Neuronal stem cell (in vitro differentiated cells): ENCODE data around the gene S100Z.

ENCODE experiments used
- DNase-seq: peaks from one replicate; pipeline ENCODE4 v3.0.0-alpha.2; 2013; ENCODE audit warnings: low spot score
- H2AFZ ChIP-seq: one replicate; pipeline ENCODE4 v1.6.1; 2013; ENCODE audit warnings: mild to moderate bottlenecking, low read length, inconsistent platforms
- H2AK5ac ChIP-seq: 2 replicates; pipeline ENCODE4 v1.6.1; 2013; ENCODE audit warnings: low read depth, mild to moderate bottlenecking, inconsistent platforms, low read length, moderate library complexity, mixed read lengths
- H2BK120ac ChIP-seq: 2 replicates; pipeline ENCODE4 v1.6.1; 2013; ENCODE audit warnings: low read depth, mild to moderate bottlenecking, inconsistent platforms, low read length, moderate library complexity, mixed read lengths
- H2BK12ac ChIP-seq: one replicate; pipeline ENCODE4 v1.6.1; 2013; ENCODE audit warnings: low read length, inconsistent platforms
- H2BK15ac ChIP-seq: 2 replicates; pipeline ENCODE4 v1.6.1; 2013; ENCODE audit warnings: mild to moderate bottlenecking, low read length, inconsistent platforms, mixed read lengths
- H2BK5ac ChIP-seq: one replicate; pipeline ENCODE4 v1.6.1; 2013; ENCODE audit warnings: inconsistent platforms, mild to moderate bottlenecking, low read length, moderate library complexity
- H3K14ac ChIP-seq: one replicate; pipeline ENCODE4 v1.6.1; 2013; ENCODE audit warnings: low read length, inconsistent platforms
- H3K18ac ChIP-seq: 2 replicates; pipeline ENCODE4 v1.6.1; 2013; ENCODE audit warnings: low read length, inconsistent platforms
- H3K23ac ChIP-seq: 2 replicates; pipeline ENCODE4 v1.6.1; 2013; ENCODE audit warnings: low read depth, mild to moderate bottlenecking, mixed read lengths, low read length, inconsistent platforms; ENCODE audit not compliant: poor library complexity
- H3K27ac ChIP-seq: replicated peaks from 3 replicates; pipeline ENCODE4 v1.5.1; 2013; ENCODE audit warnings: low read length, inconsistent platforms
- H3K27me3 ChIP-seq, 3 experiments: 2 replicates each; pipeline ENCODE4 v1.6.1; 2013; ENCODE audit warnings: low read length in 3 of 3, mild to moderate bottlenecking in 2 of 3, inconsistent platforms in 1 of 3, low read depth in 1 of 3, mixed read lengths in 1 of 3, moderate library complexity in 1 of 3; ENCODE audit not compliant: control insufficient read depth in 3 of 3, insufficient read depth in 3 of 3
- H3K36me3 ChIP-seq, 2 donors: replicated peaks in 1 of 2; 2 replicates each; pipeline ENCODE4 v1.6.1; 2013; ENCODE audit warnings: low read length in 2 of 2; ENCODE audit not compliant: control insufficient read depth in 2 of 2, insufficient read depth in 2 of 2
- H3K4ac ChIP-seq: 2 replicates; pipeline ENCODE4 v1.6.1; 2013; ENCODE audit warnings: inconsistent platforms, mild to moderate bottlenecking, low read length, moderate library complexity
- H3K4me1 ChIP-seq, 2 donors: 1 replicate in 1 of 2; 2 replicates in 1 of 2; pipeline ENCODE4 v1.6.1; 2013; ENCODE audit warnings: low read length in 2 of 2, low read depth in 1 of 2; ENCODE audit not compliant: control insufficient read depth in 2 of 2, insufficient read depth in 1 of 2
- H3K4me2 ChIP-seq: one replicate; pipeline ENCODE4 v1.6.1; 2013; ENCODE audit warnings: mild to moderate bottlenecking, low read length, inconsistent platforms; ENCODE audit not compliant: insufficient read depth, poor library complexity, severe bottlenecking
- H3K4me3 ChIP-seq, 2 donors: 2 replicates each; pipeline ENCODE4 v1.5.1; 2013; ENCODE audit warnings: low read length in 2 of 2, mild to moderate bottlenecking in 2 of 2, inconsistent platforms in 1 of 2, moderate library complexity in 1 of 2
- H3K79me1 ChIP-seq: one replicate; pipeline ENCODE4 v1.6.1; 2013; ENCODE audit warnings: low read depth, mild to moderate bottlenecking, inconsistent platforms, low read length, moderate library complexity
- H3K9ac ChIP-seq: one replicate; pipeline ENCODE4 v1.6.1; 2013; ENCODE audit warnings: mild to moderate bottlenecking, low read depth, low read length, inconsistent platforms; ENCODE audit not compliant: poor library complexity
- H3K9me3 ChIP-seq, 2 donors: replicated peaks in 1 of 2; 2 replicates each; pipeline versions ENCODE3 to v1.6.1; 2013; ENCODE audit warnings: low read length in 2 of 2, mild to moderate bottlenecking in 2 of 2, inconsistent platforms in 1 of 2, low read depth in 1 of 2, mixed read lengths in 1 of 2, moderate library complexity in 1 of 2; ENCODE audit not compliant: control insufficient read depth in 2 of 2, insufficient read depth in 1 of 2
- H4K8ac ChIP-seq: one replicate; pipeline ENCODE4 v1.6.1; 2013; ENCODE audit warnings: low read depth, mild to moderate bottlenecking, inconsistent platforms, low read length, moderate library complexity
- H4K91ac ChIP-seq: one replicate; pipeline ENCODE4 v1.6.1; 2013; ENCODE audit warnings: low read length, low read depth, mild to moderate bottlenecking, inconsistent platforms; ENCODE audit not compliant: poor library complexity
- WGBS, 2 donors: extraction: QIAGEN DNeasy Blood & Tissue Kit; methylation state at CpG; one replicate each; pipeline ENCODE4 v1.1.7; 2013; ENCODE audit warnings: missing lambda C conversion rate in 2 of 2, mixed read lengths in 1 of 2; ENCODE audit not compliant: insufficient read length in 2 of 2, insufficient replicate concordance in 1 of 2; ENCODE audit errors: extremely low coverage in 2 of 2; 5-methylcytosine and 5-hydroxymethylcytosine counted together

S100Z gene

GRCh38 chr5:76958991-76959767 lies 109.4 kb downstream of the S100Z start:
- Histone ChIP-seq H3K79me1 (no peaks in the 10 kb centered on the region), H3K4me1 (peaks cover 0 to 2% of the 10 kb centered on the region in 2 donors), H3K27ac (no peak overlapping the region), H3K9me3 (no peaks in the 10 kb centered on the region), H2BK120ac (no peak overlapping the region), H3K36me3 (no peaks in the 10 kb centered on the region), H2BK5ac (no peak overlapping the region), H4K91ac (no peak overlapping the region), H3K27me3 (peaks cover 4 to 59% (median 12%) of the 10 kb centered on the region in 3 experiments), H3K14ac (no peak overlapping the region), H4K8ac (no peak overlapping the region), H3K4ac (no peak overlapping the region), H2BK12ac (no peak overlapping the region), H2AFZ (no peak overlapping the region), H3K23ac (no peak overlapping the region), H3K18ac (no peak overlapping the region), H3K9ac (no peak overlapping the region), H3K4me2 (no peak overlapping the region), H2AK5ac (no peak overlapping the region), H2BK15ac (no peak overlapping the region), H3K4me3 (no peak overlapping the region)
- WGBS, 2 donors: no CpG with 5 or more reads among the region's 5 CpGs
- no peak for DNase-seq

GRCh38 chr5:76960004-76960625 lies 110.3 kb downstream of the S100Z start:
- no peaks in the 10 kb centered on the region for H3K79me1 ChIP-seq
- WGBS, 2 donors: no CpG with 5 or more reads among the region's 3 CpGs

GRCh38 chr5:76964060-76964459 lies 114.2 kb downstream of the S100Z start:
- H3K23ac ChIP-seq: no peak overlapping the region
- no peak overlapping the region for H2BK12ac ChIP-seq
- no peaks in the 10 kb centered on the region for H3K4me1 ChIP-seq
- H2AK5ac ChIP-seq: no peak overlapping the region
- H2AFZ ChIP-seq: no peak overlapping the region
- H3K9ac ChIP-seq: no peak overlapping the region
- H3K4me2 ChIP-seq: no peak overlapping the region
- H2BK5ac ChIP-seq: no peak overlapping the region
- no peak overlapping the region for H3K14ac ChIP-seq
- no peak overlapping the region for H3K4me3 ChIP-seq
- H3K36me3 ChIP-seq: no peaks in the 10 kb centered on the region
- H4K91ac ChIP-seq: no peak overlapping the region
- H3K27me3 ChIP-seq: peaks cover 0 to 32% (median 0%) of the 10 kb centered on the region in 3 experiments
- H4K8ac ChIP-seq: no peak overlapping the region
- no peak overlapping the region for H2BK120ac ChIP-seq
- no peak overlapping the region for H3K27ac ChIP-seq
- no peaks in the 10 kb centered on the region for H3K9me3 ChIP-seq
- no peak for DNase-seq
- WGBS, 2 donors: no CpG with 5 or more reads among the region's 2 CpGs
- no peaks in the 10 kb centered on the region for H3K79me1 ChIP-seq
- H3K18ac ChIP-seq: no peak overlapping the region
- H3K4ac ChIP-seq: no peak overlapping the region
- no peak overlapping the region for H2BK15ac ChIP-seq

More at GRCh38 chr5:76960004-76960625, 110.3 kb downstream of the S100Z start:
- H3K14ac ChIP-seq: no peak overlapping the region
- no peak overlapping the region for H2BK12ac ChIP-seq
- H3K27me3 ChIP-seq: peaks cover 0 to 50% (median 4%) of the 10 kb centered on the region in 3 experiments
- no peak overlapping the region for H3K18ac ChIP-seq
- H3K27ac ChIP-seq: no peak overlapping the region
- H2BK5ac ChIP-seq: no peak overlapping the region
- no peak overlapping the region for H4K8ac ChIP-seq
- H3K4me3 ChIP-seq: no peak overlapping the region
- H2AFZ ChIP-seq: no peak overlapping the region
- no peaks in the 10 kb centered on the region for H3K36me3 ChIP-seq
- H3K4me2 ChIP-seq: no peak overlapping the region
- H3K9me3 ChIP-seq: no peaks in the 10 kb centered on the region
- H2AK5ac ChIP-seq: no peak overlapping the region
- no peak overlapping the region for H4K91ac ChIP-seq
- H3K4me1 ChIP-seq: no peaks in the 10 kb centered on the region
- no peak overlapping the region for H2BK120ac ChIP-seq
- no peak overlapping the region for H2BK15ac ChIP-seq
- H3K9ac ChIP-seq: no peak overlapping the region
- no peak for DNase-seq
- H3K23ac ChIP-seq: no peak overlapping the region
- no peak overlapping the region for H3K4ac ChIP-seq
